RWPE2 (cell line): ENCODE results near the gene TTLL9.
A peak's percentile ranks its signal among the peaks of the same experiment; 100 is the strongest.

ENCODE experiments used
- ATAC-seq: fragments of 200-7000 bp; cut with Tn5 transposase; 3 replicates; pipeline ENCODE4 v1.9.1; 2021; ENCODE audit warnings: low read depth
- DNase-seq: peaks from one replicate; pipeline ENCODE4 v3.0.0-alpha.2; 2020; ENCODE audit warnings: low spot score
- H3K27ac ChIP-seq: fragments of 450-650 bp; 2 replicates; pipeline ENCODE4 v1.5.1; 2017; ENCODE audit warnings: mild to moderate bottlenecking; ENCODE audit not compliant: poor library complexity, severe bottlenecking
- H3K27me3 ChIP-seq: fragments of 250-450 bp; sonication (Bioruptor Pico); 2 replicates; pipeline ENCODE4 v1.5.1; 2021; ENCODE audit warnings: mild to moderate bottlenecking, moderate library complexity; ENCODE audit not compliant: insufficient read depth, poor library complexity, severe bottlenecking
- H3K36me3 ChIP-seq: fragments of 250-450 bp; sonication (Bioruptor Pico); 2 replicates; pipeline ENCODE4 v1.5.1; 2020; ENCODE audit warnings: low read depth, mild to moderate bottlenecking, moderate library complexity
- H3K4me1 ChIP-seq: fragments of 250-450 bp; sonication (Bioruptor Pico); 2 replicates; pipeline ENCODE4 v1.5.1; 2021; ENCODE audit warnings: mild to moderate bottlenecking, moderate library complexity; ENCODE audit not compliant: insufficient read depth, poor library complexity, severe bottlenecking
- H3K4me3 ChIP-seq: fragments of 250-450 bp; sonication (Bioruptor Pico); 2 replicates; pipeline ENCODE4 v1.5.1; 2021; ENCODE audit warnings: mild to moderate bottlenecking, moderate library complexity; ENCODE audit not compliant: severe bottlenecking
- H3K9me3 ChIP-seq: fragments of 250-450 bp; sonication (Bioruptor Pico); 2 replicates; pipeline ENCODE4 v1.5.1; 2021; ENCODE audit warnings: mild to moderate bottlenecking, moderate library complexity; ENCODE audit not compliant: severe bottlenecking
- TF ChIP-seq, protein P1 (sequence below): fragments of 450-650 bp; IDR thresholded peaks from one replicate; pipeline ENCODE4 v1.5.1; 2017; ENCODE audit warnings: mild to moderate bottlenecking, moderate library complexity; ENCODE audit not compliant: poor library complexity, severe bottlenecking

TTLL9 gene

DNA sequence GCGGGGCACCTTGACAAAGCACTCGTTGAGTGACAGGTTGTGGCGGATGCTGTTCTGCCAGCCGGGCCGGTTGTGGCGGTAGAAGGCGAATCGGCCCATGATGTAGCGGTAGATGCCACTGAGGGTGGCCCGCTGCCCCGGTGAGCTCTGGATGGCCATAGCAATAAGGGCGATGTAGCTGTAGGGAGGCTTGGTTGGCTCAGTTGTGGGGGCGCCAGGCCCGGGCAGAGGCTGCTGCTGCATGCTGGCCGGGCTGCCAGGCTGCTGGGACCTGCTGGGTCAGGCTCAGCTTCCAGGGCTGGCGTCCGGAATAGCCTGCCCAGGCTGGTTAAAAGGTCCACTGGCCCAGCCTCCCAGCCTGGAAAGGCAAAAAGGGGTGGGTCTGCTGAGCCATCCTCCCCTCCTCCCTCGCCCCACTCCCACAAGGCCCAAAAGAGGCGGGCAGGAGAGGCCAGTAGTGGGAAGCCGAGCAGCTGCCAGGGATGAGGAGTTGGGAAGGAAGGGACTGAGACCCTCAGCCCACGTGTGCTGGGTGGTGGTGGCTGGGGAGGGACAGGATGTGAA, 25.1 kb upstream of the TTLL9 start, which contains the start of gene FOXS1:
Gene FOXS1 (minus strand): TSS at position 305 of the 564 bp plus-strand sequence. CDS start 62 bp downstream, at position 243.
- ATAC-seq: peak; percentile 44
- Histone ChIP-seq H3K4me3 (no peak within 1 kb of the TSS), H3K27ac (no peak within 1 kb of the TSS), H3K9me3 (no peaks in the 10 kb centered on the region), H3K27me3 (peaks cover 15% of the 10 kb centered on the region), H3K36me3 (no peaks in the 10 kb centered on the region), H3K4me1 (peaks cover 15% of the 10 kb centered on the region)
- peak; percentile 84 for DNase-seq
- TF ChIP-seq, protein P1, sequence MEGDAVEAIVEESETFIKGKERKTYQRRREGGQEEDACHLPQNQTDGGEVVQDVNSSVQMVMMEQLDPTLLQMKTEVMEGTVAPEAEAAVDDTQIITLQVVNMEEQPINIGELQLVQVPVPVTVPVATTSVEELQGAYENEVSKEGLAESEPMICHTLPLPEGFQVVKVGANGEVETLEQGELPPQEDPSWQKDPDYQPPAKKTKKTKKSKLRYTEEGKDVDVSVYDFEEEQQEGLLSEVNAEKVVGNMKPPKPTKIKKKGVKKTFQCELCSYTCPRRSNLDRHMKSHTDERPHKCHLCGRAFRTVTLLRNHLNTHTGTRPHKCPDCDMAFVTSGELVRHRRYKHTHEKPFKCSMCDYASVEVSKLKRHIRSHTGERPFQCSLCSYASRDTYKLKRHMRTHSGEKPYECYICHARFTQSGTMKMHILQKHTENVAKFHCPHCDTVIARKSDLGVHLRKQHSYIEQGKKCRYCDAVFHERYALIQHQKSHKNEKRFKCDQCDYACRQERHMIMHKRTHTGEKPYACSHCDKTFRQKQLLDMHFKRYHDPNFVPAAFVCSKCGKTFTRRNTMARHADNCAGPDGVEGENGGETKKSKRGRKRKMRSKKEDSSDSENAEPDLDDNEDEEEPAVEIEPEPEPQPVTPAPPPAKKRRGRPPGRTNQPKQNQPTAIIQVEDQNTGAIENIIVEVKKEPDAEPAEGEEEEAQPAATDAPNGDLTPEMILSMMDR: no peak

DNA sequence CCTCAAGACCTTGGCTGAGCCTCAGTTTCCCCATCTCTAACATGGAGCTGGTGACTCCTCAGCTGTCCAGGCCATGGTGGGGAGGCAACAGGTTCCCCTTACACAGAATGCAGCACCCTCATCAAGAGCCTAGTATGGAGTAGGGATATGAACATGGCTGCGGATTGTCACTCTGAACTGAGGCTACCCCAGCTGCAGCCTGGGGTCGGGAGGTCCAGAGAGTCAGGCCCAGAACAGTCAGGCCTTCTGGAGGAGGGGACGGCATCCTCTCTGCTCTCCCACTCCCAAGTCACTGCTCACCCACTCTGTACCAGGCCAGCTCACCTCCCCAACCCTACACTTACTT, 23.7 kb upstream of the TTLL9 start:
- Histone ChIP-seq H3K36me3 (no peaks in the 10 kb centered on the region), H3K9me3 (no peaks in the 10 kb centered on the region), H3K27ac (no peak overlapping the region), H3K4me3 (no peak overlapping the region), H3K4me1 (peaks cover 11% of the 10 kb centered on the region), H3K27me3 (peaks cover 17% of the 10 kb centered on the region)
- ATAC-seq (no peak), DNase-seq (no peak)
- TF ChIP-seq, protein P1: peak; percentile 87

DNA sequence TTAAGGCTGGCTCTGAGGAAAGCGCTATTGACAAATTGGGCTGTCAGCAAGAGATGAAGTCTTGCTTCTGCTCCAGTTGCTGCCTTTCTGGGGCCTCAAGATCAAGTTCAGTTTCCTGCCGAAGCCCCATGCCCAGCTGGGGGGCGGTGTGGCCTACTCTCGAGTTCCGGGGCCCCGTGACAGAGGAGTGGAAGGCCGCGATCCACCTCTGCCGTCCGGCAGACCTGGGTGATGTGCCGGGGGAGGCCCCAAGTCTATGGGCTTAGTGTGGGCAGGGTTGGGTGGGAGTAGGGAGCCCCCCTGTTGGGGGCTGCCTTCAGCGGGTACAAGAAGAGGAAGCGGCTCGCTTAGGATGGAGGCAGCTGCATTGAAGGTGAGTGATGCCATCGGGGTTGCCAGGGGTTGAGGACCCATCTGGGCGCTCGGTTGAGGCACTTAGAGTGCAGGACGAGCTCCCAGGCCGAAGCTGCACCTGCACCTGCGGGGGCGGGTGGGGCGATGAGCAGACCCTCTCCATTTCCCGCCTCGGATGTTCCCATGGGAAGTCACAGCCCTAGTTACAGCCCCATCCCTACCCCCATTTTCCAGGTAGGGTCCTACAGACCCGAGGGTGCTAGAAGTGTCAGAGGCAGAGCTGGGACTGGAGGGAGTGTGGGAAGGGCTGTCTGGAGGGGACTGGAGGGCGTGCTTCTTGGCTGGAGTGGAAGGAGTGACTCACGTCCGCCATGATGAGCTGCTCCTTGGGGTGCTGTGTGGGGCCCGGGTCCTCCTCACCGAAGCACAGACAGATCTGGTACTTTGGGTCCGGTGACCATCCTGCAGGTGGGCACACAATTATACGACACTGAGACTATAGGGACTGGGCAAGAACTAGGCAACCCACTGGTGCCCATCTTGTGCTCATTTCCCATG, 22.1 kb upstream of the TTLL9 start:
- Histone ChIP-seq H3K4me1 (no peaks in the 10 kb centered on the region), H3K36me3 (no peaks in the 10 kb centered on the region), H3K27me3 (peaks cover 17% of the 10 kb centered on the region), H3K27ac (no peak overlapping the region), H3K4me3 (no peak overlapping the region), H3K9me3 (no peaks in the 10 kb centered on the region)
- no peak for ATAC-seq
- peak; percentile 80 for DNase-seq
- TF ChIP-seq, protein P1: no peak

DNA sequence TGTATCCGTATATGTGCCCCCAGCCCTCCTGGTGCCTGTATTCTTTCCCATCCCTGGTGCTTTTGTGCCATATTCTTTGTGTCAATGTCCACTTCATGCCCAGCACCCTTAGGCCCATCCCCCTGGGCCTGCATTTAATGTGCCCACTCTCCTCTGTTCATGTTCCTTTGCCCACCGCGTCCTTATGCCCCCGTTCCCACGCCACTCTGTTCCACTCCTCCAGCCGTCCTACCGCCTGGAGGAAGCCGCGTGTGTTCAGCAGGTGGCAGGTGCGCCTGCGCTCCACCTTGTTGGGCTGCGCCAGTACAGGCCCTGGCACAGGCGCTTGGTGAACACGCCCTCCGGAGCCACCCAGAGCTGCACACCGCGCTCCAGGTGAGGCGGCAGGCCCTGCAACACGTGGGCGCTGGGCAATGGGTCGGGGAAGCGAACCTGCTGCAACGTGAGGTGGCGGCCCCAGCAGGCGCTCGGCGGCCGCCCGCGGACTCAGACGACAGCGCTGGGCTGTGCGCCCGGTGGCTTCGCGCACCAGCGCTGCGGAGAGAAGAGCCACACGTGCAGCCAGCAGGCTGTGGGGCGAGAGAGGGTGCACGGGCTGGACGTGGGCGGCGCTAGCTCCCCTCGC, 21.0 kb upstream of the TTLL9 start:
- Histone ChIP-seq H3K4me3 (no peak overlapping the region), H3K27me3 (peaks cover 17% of the 10 kb centered on the region), H3K27ac (no peak overlapping the region), H3K36me3 (no peaks in the 10 kb centered on the region), H3K4me1 (no peaks in the 10 kb centered on the region), H3K9me3 (no peaks in the 10 kb centered on the region)
- ATAC-seq (peak; percentile 57), DNase-seq (peak; percentile 78)
- TF ChIP-seq, protein P1: no peak
